ENCODE data around the gene UHRF1. TPM values are rescaled to one million over a fixed set of nuclear protein-coding genes. Genes with fewer than 3 reads are reported as not detected.
A peak's percentile ranks its signal among the peaks of the same experiment; 100 is the strongest.

UHRF1 gene
- total and polyA plus RNA-seq, 3 donors from 2014 or later, result 9.3 to 11.7 (median 10.0) TPM

- intact Hi-C loops (cut with DNase I; ENCODE audit: low total_unique reads), result no loop called here
- 0% methylated on average over 67 of the region's 96 CpGs; no CpG with 5 or more reads in 1 of the 2 donors for WGBS, 2 donors
These were observed 59.4 kb downstream of the UHRF1 start, which contains the start of gene KDM4B for GRCh38 chr19:4968462-4969291. KDM4B (plus strand) TSS chr19:4969113; CDS start chr19:5032891, 63,778 bp downstream.

GRCh38 chr19:4969292-4969771 lies 60.0 kb downstream of the UHRF1 start:
- Histone ChIP-seq H3K9me3 (no peaks in the 10 kb centered on the region), H3K4me3 (peak overlapping the region; percentile 68 to 70), H3K36me3 (ENCODE audit: low read depth, missing control alignments) (no peaks in the 10 kb centered on the region), H3K4me1 (peaks cover 27% of the 10 kb centered on the region), H3K27me3 (no peaks in the 10 kb centered on the region), H3K27ac (peak overlapping the region; percentile 2 to 75)
- TF ChIP-seq CTCF (IDR thresholded peaks at IDR 0.05) (no peak), POLR2A (IDR thresholded peaks at IDR 0.05) (no peak)
- WGBS, 2 donors, result 0 to 2% methylated on average over 8 to 33 of the region's 54 CpGs
- intact Hi-C loops (cut with DNase I; ENCODE audit: low total_unique reads), result no loop called here
- no peak for DNase-seq

More at GRCh38 chr19:4968462-4969291, 59.4 kb downstream of the UHRF1 start, which contains the start of gene KDM4B:
- Histone ChIP-seq H3K36me3 (ENCODE audit: low read depth, missing control alignments) (no peaks in the 10 kb centered on the region), H3K4me1 (peaks cover 27% of the 10 kb centered on the region), H3K4me3 (peak within 1 kb of the TSS; percentile 68 to 70), H3K27ac (peak within 1 kb of the TSS; percentile 2 to 75), H3K27me3 (no peaks in the 10 kb centered on the region), H3K9me3 (no peaks in the 10 kb centered on the region)
- TF ChIP-seq POLR2A (IDR thresholded peaks at IDR 0.05), result peak; percentile 58
- no peak for TF ChIP-seq CTCF (IDR thresholded peaks at IDR 0.05)
- DNase-seq, result peak; percentile 99

GRCh38 chr19:4969772-4970531 lies 60.7 kb downstream of the UHRF1 start:
- WGBS, 2 donors, result 4 to 5% methylated on average over 16 to 25 of the region's 25 CpGs
- no peaks in the 10 kb centered on the region for H3K27me3 ChIP-seq
- no peaks in the 10 kb centered on the region for H3K36me3 ChIP-seq (ENCODE audit: low read depth, missing control alignments)
- no peaks in the 10 kb centered on the region for H3K9me3 ChIP-seq
- peak; percentile 41 for DNase-seq
- no peak for TF ChIP-seq CTCF (IDR thresholded peaks at IDR 0.05)
- TF ChIP-seq POLR2A (IDR thresholded peaks at IDR 0.05), result no peak
- peak overlapping the region; percentile 68 to 70 for H3K4me3 ChIP-seq
- peaks cover 27% of the 10 kb centered on the region for H3K4me1 ChIP-seq
- peak overlapping the region; percentile 2 to 75 for H3K27ac ChIP-seq
- intact Hi-C loops (cut with DNase I; ENCODE audit: low total_unique reads), result no loop called here

- Histone ChIP-seq H3K27ac (peak overlapping the region; percentile 31 to 75), H3K27me3 (no peaks in the 10 kb centered on the region), H3K4me1 (peaks cover 29% of the 10 kb centered on the region), H3K4me3 (peak overlapping the region; percentile 68 to 70), H3K36me3 (ENCODE audit: low read depth, missing control alignments) (no peaks in the 10 kb centered on the region), H3K9me3 (no peaks in the 10 kb centered on the region)
- DNase-seq, result peak; percentile 57
- no peak for TF ChIP-seq CTCF (IDR thresholded peaks at IDR 0.05)
- no peak for TF ChIP-seq POLR2A (IDR thresholded peaks at IDR 0.05)
- 14 to 17% methylated on average over 15 to 31 of the region's 31 CpGs for WGBS, 2 donors
- intact Hi-C loops (cut with DNase I; ENCODE audit: low total_unique reads), result no loop called here
These were observed 61.5 kb downstream of the UHRF1 start for GRCh38 chr19:4970558-4971423.
